Large intestine (tissue), 3 donors: Measurements from ENCODE around the gene XIRP1. TPM values are rescaled to one million over a fixed set of nuclear protein-coding genes. Genes with fewer than 3 reads are reported as not detected.
A peak's percentile ranks its signal among the peaks of the same experiment; 100 is the strongest.

ENCODE experiments used
- DNase-seq, 2 donors: peaks; one replicate each; pipeline versions ENCODE4 v3.0.0 to v3.0.0-alpha.2; 2013
- H3K27ac ChIP-seq: one replicate; pipeline ENCODE4 v1.5.1; 2013; ENCODE audit warnings: low read length
- H3K27me3 ChIP-seq: 2 replicates; pipeline ENCODE4 v1.6.1; 2013; ENCODE audit warnings: low read length; ENCODE audit not compliant: control insufficient read depth, insufficient read depth
- H3K36me3 ChIP-seq: 2 replicates; pipeline ENCODE4 v1.6.1; 2013; ENCODE audit warnings: low read length; ENCODE audit not compliant: control insufficient read depth, insufficient read depth
- H3K4me1 ChIP-seq: one replicate; pipeline ENCODE4 v1.6.1; 2013; ENCODE audit warnings: low read length; ENCODE audit not compliant: control insufficient read depth, insufficient read depth
- H3K4me3 ChIP-seq: one replicate; pipeline ENCODE4 v1.5.1; 2013; ENCODE audit warnings: low read length
- H3K9me3 ChIP-seq: one replicate; pipeline ENCODE4 v1.6.1; 2013; ENCODE audit warnings: mild to moderate bottlenecking, low read depth, low read length, moderate library complexity; ENCODE audit not compliant: control insufficient read depth
- WGBS: methylation state at CpG from one replicate; pipeline ENCODE4 v1.1.5; 2013; ENCODE audit warnings: low lambda C conversion rate; ENCODE audit not compliant: insufficient coverage; 5-methylcytosine and 5-hydroxymethylcytosine counted together
- polyA plus RNA-seq: library from polyadenylated mRNA; unstranded; fragments of 120-200 nt; gene quantifications from one replicate; pipeline ENCODE4 v1.2.1, GENCODE V29; 2013

The XIRP1 gene
- polyA plus RNA-seq, 1 donor, result 0.19 TPM

DNA sequence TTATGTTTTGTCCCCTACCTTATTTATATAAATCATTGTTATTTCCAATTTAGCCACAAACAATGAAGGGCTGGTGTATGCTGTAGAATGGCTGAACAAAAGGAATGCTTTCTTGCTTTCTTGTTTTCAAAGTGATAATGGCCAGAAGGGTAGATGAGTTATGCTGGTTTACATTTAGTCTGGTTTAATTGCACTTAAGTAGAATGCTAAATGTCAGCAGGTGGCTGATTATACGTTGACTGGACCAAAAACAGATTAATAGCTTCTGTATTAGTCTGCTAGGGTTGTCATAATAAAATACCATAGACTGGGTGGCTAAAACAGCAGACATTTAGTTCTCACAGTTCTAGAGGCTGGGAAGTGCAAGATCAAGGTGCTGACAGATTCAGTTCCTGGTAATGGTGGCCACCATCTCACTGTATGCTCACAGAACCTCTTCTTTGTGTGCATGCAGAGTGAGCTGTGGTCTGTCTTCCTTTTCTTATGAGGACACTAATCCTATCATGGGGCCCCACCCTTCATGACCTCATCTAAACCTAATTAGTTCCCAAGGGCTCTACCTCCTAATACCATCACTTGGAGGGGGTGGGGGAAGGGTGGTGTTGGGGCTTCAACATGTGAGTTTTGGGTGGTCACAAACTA lies 17.1 kb upstream of the XIRP1 start:
- DNase-seq, result no peak
- Histone ChIP-seq H3K4me1 (no peaks in the 10 kb centered on the region), H3K4me3 (no peak overlapping the region), H3K27me3 (no peaks in the 10 kb centered on the region), H3K9me3 (no peaks in the 10 kb centered on the region), H3K27ac (no peak overlapping the region), H3K36me3 (no peaks in the 10 kb centered on the region)
- 100% methylated on average over 1 of the region's 1 CpG for WGBS

DNA sequence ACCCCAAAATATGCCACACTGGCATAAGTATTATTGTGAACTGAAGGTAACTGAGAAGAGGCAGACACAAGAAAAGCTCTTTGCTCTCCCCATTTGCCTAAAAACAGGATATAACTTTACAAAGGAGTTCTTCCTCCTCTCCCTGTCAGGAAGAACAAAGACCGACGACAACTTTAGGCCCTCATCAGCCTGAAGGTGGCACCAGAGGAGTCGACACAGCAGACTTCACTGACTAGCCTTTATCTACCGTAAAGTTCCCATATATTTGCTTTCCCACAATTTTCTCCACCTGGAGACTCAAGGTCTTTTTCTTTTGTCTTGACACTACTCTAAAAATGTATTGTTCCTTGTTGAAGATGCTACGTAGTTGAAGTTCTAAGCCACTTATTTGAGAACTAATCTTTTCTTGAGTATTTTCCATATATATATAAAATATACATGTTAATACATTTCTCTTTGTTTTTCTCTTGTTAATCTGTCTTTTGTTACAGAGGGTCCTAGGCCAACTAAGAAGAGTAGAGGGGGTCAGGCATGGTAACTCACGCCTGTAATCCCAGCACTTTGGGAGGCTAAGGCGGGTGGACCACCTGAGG lies 16.2 kb upstream of the XIRP1 start:
- H3K4me1 ChIP-seq, result no peaks in the 10 kb centered on the region
- peaks cover 3% of the 10 kb centered on the region for H3K27me3 ChIP-seq
- DNase-seq, result peak; percentile 29 to 53
- H3K4me3 ChIP-seq, result no peak overlapping the region
- no peaks in the 10 kb centered on the region for H3K9me3 ChIP-seq
- WGBS, result 11% methylated on average over 3 of the region's 7 CpGs
- H3K36me3 ChIP-seq, result no peaks in the 10 kb centered on the region
- H3K27ac ChIP-seq, result no peak overlapping the region

DNA sequence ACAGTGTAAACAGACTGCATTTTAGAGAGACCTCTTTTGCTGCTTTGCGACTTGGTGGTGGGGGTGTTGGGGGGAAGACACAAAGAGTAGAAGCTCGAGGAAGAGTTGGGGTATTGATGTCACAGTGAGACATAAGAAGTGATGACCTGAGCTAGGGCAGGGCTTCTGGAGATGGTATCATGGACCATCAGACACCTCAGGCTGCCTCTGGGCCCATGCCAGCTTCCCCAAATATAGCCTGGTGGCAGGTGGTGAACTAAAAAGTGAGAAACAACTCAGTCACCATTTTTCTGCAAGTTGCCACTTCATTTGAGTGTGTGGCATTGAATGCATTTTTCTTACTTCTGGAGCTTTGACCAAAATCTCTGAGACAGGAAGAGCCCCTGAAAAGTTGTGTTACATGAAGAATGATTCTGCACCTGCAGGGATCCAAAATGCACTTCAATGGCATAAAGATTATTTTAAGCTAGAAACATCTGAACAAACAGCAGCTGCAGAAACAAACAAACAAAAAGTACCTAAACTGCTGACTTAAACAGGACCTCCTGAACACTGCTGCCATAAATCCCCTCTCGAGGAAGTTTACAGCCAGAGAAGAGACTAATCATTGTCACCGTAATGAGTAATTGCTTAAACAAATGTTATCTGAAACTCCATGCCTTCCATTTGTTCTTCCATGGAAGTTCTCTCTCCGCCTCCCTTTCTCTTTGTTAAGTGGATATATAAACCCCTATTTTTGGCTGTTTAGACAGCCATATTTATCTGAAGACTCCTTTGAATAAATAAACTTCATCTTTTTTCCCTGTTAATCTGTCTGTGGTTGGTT lies 15.2 kb upstream of the XIRP1 start:
- no peak overlapping the region for H3K4me3 ChIP-seq
- no peaks in the 10 kb centered on the region for H3K4me1 ChIP-seq
- peaks cover 4% of the 10 kb centered on the region for H3K27me3 ChIP-seq
- no peaks in the 10 kb centered on the region for H3K36me3 ChIP-seq
- no peak for DNase-seq
- WGBS, result 80% methylated on average over 1 of the region's 5 CpGs
- H3K27ac ChIP-seq, result no peak overlapping the region
- no peaks in the 10 kb centered on the region for H3K9me3 ChIP-seq

DNA sequence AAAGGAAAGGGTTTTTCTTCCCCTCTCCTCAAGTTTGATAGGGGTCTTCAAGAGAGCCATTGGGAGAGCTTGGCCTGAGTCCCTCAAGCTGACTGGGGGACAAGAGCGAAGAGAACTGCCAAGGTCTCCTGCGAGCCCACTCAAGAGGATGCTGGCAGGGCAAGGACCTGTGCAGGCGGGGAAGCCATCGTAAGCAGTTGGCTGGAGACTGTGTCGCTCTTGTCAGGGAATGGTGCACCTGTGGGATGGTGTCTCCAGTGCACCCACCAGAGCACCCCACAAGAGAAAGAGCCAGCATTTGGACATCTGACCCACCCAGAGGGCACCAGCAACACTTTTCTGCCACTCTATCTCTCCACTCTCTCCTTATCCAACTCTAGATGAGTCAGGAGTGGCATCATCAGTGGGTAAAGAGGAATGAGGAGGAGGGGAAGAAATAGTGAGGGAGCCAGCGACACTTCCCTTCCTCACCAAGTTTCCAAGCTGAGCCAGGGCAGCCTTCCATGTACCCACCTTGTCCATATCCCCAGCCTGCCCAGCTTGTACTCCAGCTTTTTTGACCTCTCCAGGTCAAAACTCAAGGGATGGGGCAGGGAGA lies 13.6 kb upstream of the XIRP1 start:
- H3K27ac ChIP-seq, result no peak overlapping the region
- H3K4me3 ChIP-seq, result no peak overlapping the region
- DNase-seq, result no peak
- H3K27me3 ChIP-seq, result peaks cover 4% of the 10 kb centered on the region
- no CpG with 5 or more reads among the region's 6 CpGs for WGBS
- H3K36me3 ChIP-seq, result no peaks in the 10 kb centered on the region
- no peaks in the 10 kb centered on the region for H3K4me1 ChIP-seq
- no peaks in the 10 kb centered on the region for H3K9me3 ChIP-seq

DNA sequence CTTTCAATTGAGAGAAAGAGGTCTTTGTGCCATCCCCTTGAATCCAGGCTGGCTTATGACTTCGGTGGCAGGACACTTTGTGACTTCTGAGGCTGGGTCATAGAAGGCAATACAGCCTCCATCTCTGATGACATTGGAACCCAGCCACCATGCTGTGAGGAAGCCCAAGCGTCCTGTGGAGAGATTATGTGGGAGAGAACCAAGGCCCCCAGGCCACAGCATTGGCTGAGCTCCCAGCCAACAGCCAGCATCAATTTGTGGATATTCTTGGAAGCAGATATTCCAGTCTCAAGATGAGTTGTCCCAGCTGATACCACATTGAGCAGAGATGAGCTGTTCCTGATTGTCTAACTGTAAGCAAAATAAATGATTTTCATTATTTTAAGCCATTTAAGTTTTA lies 12.7 kb upstream of the XIRP1 start:
- no CpG with 5 or more reads among the region's 2 CpGs for WGBS
- no peaks in the 10 kb centered on the region for H3K9me3 ChIP-seq
- no peak overlapping the region for H3K27ac ChIP-seq
- no peaks in the 10 kb centered on the region for H3K36me3 ChIP-seq
- peaks cover 4% of the 10 kb centered on the region for H3K27me3 ChIP-seq
- H3K4me3 ChIP-seq, result no peak overlapping the region
- DNase-seq, result no peak
- H3K4me1 ChIP-seq, result no peaks in the 10 kb centered on the region

DNA sequence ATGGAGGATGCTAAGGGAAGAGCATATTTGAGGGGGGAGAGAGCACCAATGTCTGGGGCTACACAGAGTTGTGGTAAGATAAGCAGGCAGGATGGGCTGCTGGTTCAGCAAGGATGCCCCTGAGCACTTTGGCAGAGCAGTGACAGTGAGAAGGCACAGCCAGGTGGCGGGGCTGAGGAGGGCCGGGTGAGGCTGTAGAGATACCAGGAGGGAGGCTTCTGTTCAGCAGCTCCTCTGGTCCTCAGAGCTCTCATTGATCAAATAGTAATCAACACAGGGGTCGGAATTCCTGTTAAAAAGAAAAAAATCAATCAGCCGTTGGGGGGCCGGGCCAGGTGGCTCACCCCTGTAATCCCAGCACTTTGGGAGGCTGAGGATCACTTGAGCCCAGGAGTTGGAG lies 11.5 kb upstream of the XIRP1 start:
- no peaks in the 10 kb centered on the region for H3K9me3 ChIP-seq
- no peaks in the 10 kb centered on the region for H3K36me3 ChIP-seq
- no peak overlapping the region for H3K4me3 ChIP-seq
- H3K27me3 ChIP-seq, result peaks cover 4% of the 10 kb centered on the region
- no peaks in the 10 kb centered on the region for H3K4me1 ChIP-seq
- no peak for DNase-seq
- no peak overlapping the region for H3K27ac ChIP-seq
- WGBS, result no CpG with 5 or more reads among the region's 5 CpGs

DNA sequence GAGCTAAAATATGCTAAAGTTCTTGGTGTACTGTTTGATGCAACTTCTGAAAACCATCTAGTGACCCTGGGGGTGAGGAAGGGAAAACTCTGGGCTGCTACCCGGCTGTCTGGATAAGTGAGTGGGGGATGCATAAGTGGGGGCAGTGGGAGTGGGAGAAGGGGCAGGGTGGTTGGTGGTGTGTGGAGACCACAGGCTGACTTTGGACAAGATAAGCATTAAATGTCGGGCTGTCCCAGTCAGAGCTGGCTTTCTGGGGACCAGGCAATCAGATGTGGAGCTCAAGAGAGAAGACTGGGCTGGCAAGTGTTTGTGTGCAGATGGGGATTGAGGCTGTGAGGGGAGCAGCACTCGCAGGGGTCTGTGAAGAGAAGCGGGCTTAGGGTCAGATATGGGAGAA lies 11.0 kb upstream of the XIRP1 start:
- no CpG with 5 or more reads among the region's 4 CpGs for WGBS

DNA sequence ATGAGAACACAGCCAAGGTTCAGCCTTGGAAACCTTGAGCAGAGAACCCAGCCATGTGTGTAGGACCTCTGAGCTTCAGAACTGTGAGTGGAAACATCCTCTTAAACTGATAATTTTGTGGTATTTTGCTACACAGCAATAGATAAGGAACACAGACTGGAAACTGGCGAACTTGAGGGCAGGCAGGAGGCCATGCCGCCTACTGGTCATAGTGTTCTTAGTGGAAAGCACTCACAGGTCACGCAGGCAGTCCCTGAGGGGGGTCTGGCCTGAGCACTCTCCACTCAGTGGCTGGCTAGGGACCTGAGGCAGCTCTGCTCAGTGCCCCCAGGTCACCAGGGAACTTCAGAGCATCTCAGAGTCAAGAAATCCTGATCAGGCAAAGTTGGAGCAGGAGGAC lies 9.7 kb upstream of the XIRP1 start:
- Histone ChIP-seq H3K4me1 (no peaks in the 10 kb centered on the region), H3K4me3 (no peak overlapping the region), H3K27me3 (peaks cover 4% of the 10 kb centered on the region), H3K27ac (no peak overlapping the region), H3K36me3 (no peaks in the 10 kb centered on the region), H3K9me3 (no peaks in the 10 kb centered on the region)
- WGBS, result no CpG with 5 or more reads among the region's 3 CpGs
- no peak for DNase-seq

More for the DNA sequence above, 11.0 kb upstream of the XIRP1 start:
- no peak overlapping the region for H3K4me3 ChIP-seq
- DNase-seq, result no peak
- peaks cover 4% of the 10 kb centered on the region for H3K27me3 ChIP-seq
- H3K9me3 ChIP-seq, result no peaks in the 10 kb centered on the region
- no peak overlapping the region for H3K27ac ChIP-seq
- H3K4me1 ChIP-seq, result no peaks in the 10 kb centered on the region
- no peaks in the 10 kb centered on the region for H3K36me3 ChIP-seq

DNA sequence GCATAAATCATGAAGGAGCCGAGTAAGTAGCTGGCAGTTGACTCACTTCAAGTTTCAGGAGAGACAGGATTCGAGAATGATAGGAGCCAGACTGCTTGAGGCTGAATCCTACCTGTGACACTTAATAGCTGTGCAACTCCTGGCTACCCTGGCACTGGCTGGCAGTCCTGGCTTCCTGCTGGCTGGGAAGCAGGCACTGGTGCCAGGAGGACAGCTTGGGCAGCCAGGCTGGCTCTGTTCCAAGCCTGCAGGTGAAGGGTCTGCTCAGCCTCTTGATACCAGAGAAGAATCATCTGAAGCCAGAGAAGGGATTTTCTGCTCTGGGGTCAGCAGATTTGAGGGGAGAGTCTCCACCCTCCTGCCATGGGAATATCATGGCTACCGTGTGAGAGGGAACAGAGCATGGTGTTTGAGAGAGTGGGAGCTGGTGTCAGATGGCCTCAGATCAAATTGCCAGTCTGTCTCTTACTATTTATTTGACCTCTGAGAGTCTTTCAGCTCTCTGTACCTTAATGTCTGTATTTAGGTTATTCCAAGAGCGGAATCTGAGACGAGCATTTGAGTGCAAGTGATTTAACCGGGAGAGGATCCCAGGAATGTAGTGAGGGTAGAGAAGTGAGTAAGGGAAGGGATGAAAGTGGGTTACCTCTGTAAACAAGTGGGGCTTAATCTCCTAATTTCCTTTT lies 4.4 kb upstream of the XIRP1 start:
- Histone ChIP-seq H3K4me3 (no peak overlapping the region), H3K4me1 (no peaks in the 10 kb centered on the region), H3K27ac (no peak overlapping the region), H3K36me3 (no peaks in the 10 kb centered on the region), H3K27me3 (peaks cover 3% of the 10 kb centered on the region), H3K9me3 (no peaks in the 10 kb centered on the region)
- WGBS, result 48% methylated on average over 3 of the region's 6 CpGs
- DNase-seq, result no peak

DNA sequence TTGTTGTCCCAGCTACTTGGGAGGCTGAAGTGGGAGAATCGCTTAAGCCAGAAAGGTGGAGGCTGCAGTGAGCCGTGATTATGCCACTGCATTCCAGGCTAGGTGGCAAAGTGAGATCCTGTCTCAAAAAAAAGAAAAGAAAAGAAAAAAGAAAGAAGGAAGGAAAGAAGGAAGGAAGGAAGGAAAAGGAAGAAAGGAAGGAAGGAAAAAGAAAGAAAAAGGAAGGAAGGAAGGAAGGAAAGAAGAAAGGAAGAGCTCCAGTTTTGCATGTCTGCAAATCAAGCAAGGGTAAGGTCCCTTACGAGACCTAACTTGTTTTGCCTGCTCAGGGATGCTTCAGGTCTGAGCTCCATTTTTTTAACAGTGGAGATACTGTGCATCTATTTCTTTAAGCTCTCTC lies 3.6 kb upstream of the XIRP1 start:
- Histone ChIP-seq H3K36me3 (no peaks in the 10 kb centered on the region), H3K27ac (no peak overlapping the region), H3K27me3 (peaks cover 3% of the 10 kb centered on the region), H3K4me1 (no peaks in the 10 kb centered on the region), H3K9me3 (no peaks in the 10 kb centered on the region), H3K4me3 (no peak overlapping the region)
- 89% methylated on average over 1 of the region's 3 CpGs for WGBS
- no peak for DNase-seq
